Liver (tissue), 3 donors: ENCODE data around the gene PTPRN2.

ENCODE experiments used
- CTCF ChIP-seq: fragments of 150-350 bp; IDR thresholded peaks from 2 replicates; pipeline ENCODE4 v1.5.1; 2017; ENCODE audit warnings: improper control_type of control experiment, low read depth, low read length; ENCODE audit not compliant: missing input control
- EGR1 ChIP-seq, 2 donors: IDR thresholded peaks; 2 replicates each; pipeline ENCODE4 v1.6.1; 2016 to 2018; ENCODE audit warnings: antibody characterized with exemption in 2 of 2, low read depth in 2 of 2
- FOXA1 ChIP-seq: IDR thresholded peaks from 2 replicates; pipeline ENCODE4 v1.6.1; 2016; ENCODE audit warnings: antibody characterized with exemption
- GABPA ChIP-seq, 2 donors: IDR thresholded peaks in 1 of 2; conservative IDR thresholded peaks in 1 of 2; 2 replicates each; pipeline ENCODE4 v1.6.1; 2016; ENCODE audit warnings: antibody characterized with exemption in 2 of 2, mild to moderate bottlenecking in 1 of 2, moderate library complexity in 1 of 2
- HNF4A ChIP-seq, 2 donors: conservative IDR thresholded peaks; 2 replicates each; pipeline ENCODE4 v1.6.1; 2016; ENCODE audit warnings: antibody characterized with exemption in 2 of 2, mild to moderate bottlenecking in 2 of 2
- RAD21 ChIP-seq, 2 donors: IDR thresholded peaks; 2 replicates each; pipeline ENCODE4 v1.6.1; 2016; ENCODE audit warnings: antibody characterized with exemption in 2 of 2, mild to moderate bottlenecking in 2 of 2
- REST ChIP-seq: IDR thresholded peaks from 2 replicates; pipeline ENCODE4 v1.6.1; 2016; ENCODE audit warnings: antibody characterized with exemption, mild to moderate bottlenecking
- RXRA ChIP-seq, 2 donors: IDR thresholded peaks; 2 replicates each; pipeline ENCODE4 v1.6.1; 2017 to 2018; ENCODE audit warnings: antibody characterized with exemption in 2 of 2, mild to moderate bottlenecking in 1 of 2
- SP1 ChIP-seq: IDR thresholded peaks from 2 replicates; pipeline ENCODE4 v1.6.1; 2018; ENCODE audit warnings: antibody characterized with exemption, mild to moderate bottlenecking
- TAF1 ChIP-seq: conservative IDR thresholded peaks from 2 replicates; pipeline ENCODE4 v1.6.1; 2016; ENCODE audit warnings: antibody characterized with exemption, mild to moderate bottlenecking
- YY1 ChIP-seq: IDR thresholded peaks from 2 replicates; pipeline ENCODE4 v1.6.1; 2016; ENCODE audit warnings: antibody characterized with exemption, mild to moderate bottlenecking
- ZBTB33 ChIP-seq: IDR thresholded peaks from 2 replicates; pipeline ENCODE4 v1.6.1; 2016; ENCODE audit warnings: antibody characterized with exemption
- TF ChIP-seq, protein P1 (sequence below): IDR thresholded peaks from 2 replicates; pipeline ENCODE4 v1.6.1; 2016; ENCODE audit warnings: antibody characterized with exemption
- TF ChIP-seq, protein P2 (sequence below): IDR thresholded peaks from 2 replicates; pipeline ENCODE4 v1.6.1; 2016; ENCODE audit warnings: antibody characterized with exemption
- donor health status: healthy.
- donor health status: healthy.

DNA sequence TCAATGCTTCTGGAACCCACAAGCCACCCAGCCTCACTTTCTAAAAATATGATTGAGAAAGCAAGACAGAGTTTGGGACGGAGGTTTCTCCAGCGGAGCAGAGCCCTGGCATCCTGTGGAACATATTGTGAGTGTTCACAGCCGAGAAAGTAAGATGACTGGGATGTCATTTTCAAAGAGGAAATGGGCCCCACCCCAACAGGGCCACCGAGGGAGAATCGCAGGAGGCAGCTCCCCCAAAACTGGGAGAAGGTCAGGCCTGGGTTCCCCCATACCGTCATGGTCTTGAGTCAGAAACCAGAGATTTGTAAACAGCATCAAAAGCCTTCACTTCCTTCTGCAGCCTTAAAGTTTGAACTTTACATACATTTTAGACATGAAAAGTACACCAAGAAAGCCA is 560.0 kb downstream of the PTPRN2 start:
- TF ChIP-seq CTCF: no peak
- no peak for TF ChIP-seq GABPA (IDR thresholded peaks at IDR 0.05 in 1 of 2, conservative IDR thresholded peaks at IDR 0.05 in 1 of 2)
- TF ChIP-seq YY1: no peak
- no peak for TF ChIP-seq HNF4A (conservative IDR thresholded peaks at IDR 0.05)
- no peak for TF ChIP-seq TAF1
- no peak for TF ChIP-seq ZBTB33
- TF ChIP-seq FOXA1: no peak
- TF ChIP-seq SP1: no peak
- TF ChIP-seq RAD21 (IDR thresholded peaks at IDR 0.05): no peak
- no peak for TF ChIP-seq RXRA (IDR thresholded peaks at IDR 0.05)
- no peak for TF ChIP-seq REST
- TF ChIP-seq, protein P1, sequence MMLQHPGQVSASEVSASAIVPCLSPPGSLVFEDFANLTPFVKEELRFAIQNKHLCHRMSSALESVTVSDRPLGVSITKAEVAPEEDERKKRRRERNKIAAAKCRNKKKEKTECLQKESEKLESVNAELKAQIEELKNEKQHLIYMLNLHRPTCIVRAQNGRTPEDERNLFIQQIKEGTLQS: no peak
- TF ChIP-seq, protein P2, sequence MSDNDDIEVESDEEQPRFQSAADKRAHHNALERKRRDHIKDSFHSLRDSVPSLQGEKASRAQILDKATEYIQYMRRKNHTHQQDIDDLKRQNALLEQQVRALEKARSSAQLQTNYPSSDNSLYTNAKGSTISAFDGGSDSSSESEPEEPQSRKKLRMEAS: no peak
- TF ChIP-seq EGR1 (IDR thresholded peaks at IDR 0.05; ENCODE audit: low read depth in 2 of 2): no peak
